Activated naive CD4-positive, alpha-beta T cell treated with anti-CD3 and anti-CD28 coated beads, Interleukin-2, amount 10 ng/mL, durations not matched to agents 7 days and 5 days (primary cell): Measurements from ENCODE around the gene SLC23A1.
"Not testable (repeated sequence)": the region's sequence is repeated elsewhere in the genome, so short reads cannot be mapped to it uniquely, and the experiment has no call there.

Source experiments
- CTCF ChIA-PET: fragments of 350-600 bp; sonication (Branson Sonifier 250); formaldehyde crosslinking; loops from one replicate; lab custom pipeline; 2021; ENCODE audit warnings: antibody characterized with exemption; lab: Charles Lee
- DNase-seq: peaks from one replicate; pipeline ENCODE4 v3.0.0-alpha.2; 2020
- H3K27ac Mint-ChIP-seq: one replicate; pipeline ENCODE4 v1.8.0; 2021; ENCODE audit warnings: mild to moderate bottlenecking, moderate library complexity, mixed read lengths
- H3K27me3 Mint-ChIP-seq: one replicate; pipeline ENCODE4 v1.8.0; 2021; ENCODE audit warnings: mild to moderate bottlenecking, mixed read lengths
- H3K36me3 Mint-ChIP-seq: one replicate; pipeline ENCODE4 v1.8.0; 2021; ENCODE audit warnings: mixed read lengths
- H3K4me1 Mint-ChIP-seq: one replicate; pipeline ENCODE4 v1.8.0; 2021; ENCODE audit warnings: mixed read lengths
- H3K4me3 Mint-ChIP-seq: one replicate; pipeline ENCODE4 v1.8.0; 2021; ENCODE audit warnings: mild to moderate bottlenecking, moderate library complexity, mixed read lengths
- H3K9me3 Mint-ChIP-seq: one replicate; pipeline ENCODE4 v1.8.0; 2021; ENCODE audit warnings: mixed read lengths

The SLC23A1 gene

DNA sequence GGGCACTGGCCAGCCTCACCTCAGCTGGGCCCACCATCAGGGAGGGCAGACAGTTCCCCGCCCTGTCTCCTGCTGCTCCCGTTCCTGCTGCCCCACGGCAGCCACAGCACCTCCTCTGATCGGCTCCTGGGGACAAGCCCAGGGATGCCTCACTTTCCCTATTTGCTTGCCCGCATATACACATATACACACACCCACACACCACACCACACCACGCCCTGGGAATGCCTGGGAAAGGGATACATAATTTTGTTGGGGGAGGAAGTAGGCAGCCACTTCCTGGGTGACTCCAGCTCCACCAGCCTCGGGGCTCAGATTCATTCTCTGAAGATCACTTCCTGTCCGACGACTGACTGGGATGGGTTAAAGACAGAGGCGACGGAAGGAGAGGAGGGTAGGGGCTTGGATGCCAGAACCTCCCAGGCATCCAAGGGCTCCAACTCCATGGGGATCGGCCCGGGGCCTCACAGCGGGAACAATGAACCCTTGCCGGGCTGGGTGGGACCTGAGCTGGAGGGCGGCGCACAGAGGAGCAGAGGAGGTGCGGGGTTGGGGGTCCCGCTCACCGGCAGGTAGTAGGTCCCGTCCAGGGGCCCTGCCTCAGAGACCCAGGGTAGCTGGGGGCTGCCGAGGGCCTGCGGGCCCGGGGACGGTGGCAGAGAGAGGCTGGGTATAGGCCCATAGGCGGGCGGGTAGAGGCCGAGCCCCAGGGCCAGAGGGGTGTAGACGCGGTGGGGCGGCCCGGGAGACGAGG, 8.7 kb upstream of the SLC23A1 start:
- Mint-ChIP-seq H3K4me1 (peaks cover 65% of the 10 kb centered on the region), H3K27ac (peak overlapping the region; percentile 92), H3K36me3 (peaks cover 1% of the 10 kb centered on the region), H3K27me3 (peaks cover 30% of the 10 kb centered on the region), H3K9me3 (no peaks in the 10 kb centered on the region), H3K4me3 (peak overlapping the region; percentile 86)
- DNase-seq = peak; percentile 40
- CTCF ChIA-PET = interaction anchor here (0.5 to 3.4 kb wide), 11 partner anchors 11 to 170 kb away, joined by 3 to 13 read pairs (median 3); partner anchors contain the start of genes PAIP2 and UBE2D2

DNA sequence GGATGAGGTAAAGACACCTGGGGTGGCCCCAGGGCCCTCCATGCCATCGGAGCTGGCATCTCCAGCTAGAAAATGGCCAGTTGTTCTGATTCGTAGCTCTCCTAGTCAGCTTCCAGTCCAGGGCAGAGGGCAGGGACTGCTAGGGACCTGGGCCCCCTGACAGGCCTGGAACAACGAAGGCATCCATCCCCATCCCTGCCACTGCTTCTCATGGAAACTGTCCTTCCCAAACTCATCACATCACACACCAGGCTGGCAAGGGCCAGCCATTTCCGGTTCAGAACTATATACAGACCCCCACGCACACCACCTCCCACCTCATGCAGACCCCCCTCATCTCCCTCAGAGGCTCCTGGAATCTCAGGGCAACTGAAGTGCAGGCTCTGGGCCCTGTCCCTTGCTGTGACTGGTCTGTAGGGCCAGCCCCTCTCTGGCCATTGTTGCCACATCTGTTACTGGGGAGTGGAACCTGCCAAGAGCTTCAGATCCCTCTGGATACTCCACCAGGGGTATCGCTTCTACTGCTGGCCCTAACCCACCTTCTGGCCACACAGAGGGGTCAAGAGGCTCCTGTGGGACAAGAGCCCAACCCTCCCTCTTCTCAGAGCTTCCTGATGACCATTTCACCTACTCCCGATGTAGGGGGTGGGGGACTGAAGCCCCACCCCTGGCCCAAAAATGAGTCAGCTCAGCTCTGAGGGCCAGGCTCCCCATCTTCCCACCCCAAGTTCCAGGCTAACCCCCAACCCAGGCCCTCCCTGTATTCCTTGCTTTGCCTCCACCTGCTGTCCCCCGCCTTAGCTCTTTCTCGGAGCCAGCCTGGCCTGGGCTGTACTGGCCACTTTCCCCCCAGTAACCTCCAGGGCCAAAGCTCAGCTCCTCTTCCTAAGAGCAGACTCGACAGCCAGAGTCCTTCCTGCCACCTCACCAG, 7.8 kb upstream of the SLC23A1 start:
- CTCF ChIA-PET = interaction anchor here (0.5 to 3.4 kb wide), 9 partner anchors 12 to 171 kb away, joined by 3 to 13 read pairs (median 3); partner anchors contain the start of genes PAIP2 and UBE2D2
- H3K27ac Mint-ChIP-seq = peak overlapping the region; percentile 92
- no peaks in the 10 kb centered on the region for H3K9me3 Mint-ChIP-seq
- peaks cover 62% of the 10 kb centered on the region for H3K4me1 Mint-ChIP-seq
- H3K36me3 Mint-ChIP-seq = no peaks in the 10 kb centered on the region
- no peak for DNase-seq
- peak overlapping the region; percentile 86 for H3K4me3 Mint-ChIP-seq
- peaks cover 30% of the 10 kb centered on the region for H3K27me3 Mint-ChIP-seq

DNA sequence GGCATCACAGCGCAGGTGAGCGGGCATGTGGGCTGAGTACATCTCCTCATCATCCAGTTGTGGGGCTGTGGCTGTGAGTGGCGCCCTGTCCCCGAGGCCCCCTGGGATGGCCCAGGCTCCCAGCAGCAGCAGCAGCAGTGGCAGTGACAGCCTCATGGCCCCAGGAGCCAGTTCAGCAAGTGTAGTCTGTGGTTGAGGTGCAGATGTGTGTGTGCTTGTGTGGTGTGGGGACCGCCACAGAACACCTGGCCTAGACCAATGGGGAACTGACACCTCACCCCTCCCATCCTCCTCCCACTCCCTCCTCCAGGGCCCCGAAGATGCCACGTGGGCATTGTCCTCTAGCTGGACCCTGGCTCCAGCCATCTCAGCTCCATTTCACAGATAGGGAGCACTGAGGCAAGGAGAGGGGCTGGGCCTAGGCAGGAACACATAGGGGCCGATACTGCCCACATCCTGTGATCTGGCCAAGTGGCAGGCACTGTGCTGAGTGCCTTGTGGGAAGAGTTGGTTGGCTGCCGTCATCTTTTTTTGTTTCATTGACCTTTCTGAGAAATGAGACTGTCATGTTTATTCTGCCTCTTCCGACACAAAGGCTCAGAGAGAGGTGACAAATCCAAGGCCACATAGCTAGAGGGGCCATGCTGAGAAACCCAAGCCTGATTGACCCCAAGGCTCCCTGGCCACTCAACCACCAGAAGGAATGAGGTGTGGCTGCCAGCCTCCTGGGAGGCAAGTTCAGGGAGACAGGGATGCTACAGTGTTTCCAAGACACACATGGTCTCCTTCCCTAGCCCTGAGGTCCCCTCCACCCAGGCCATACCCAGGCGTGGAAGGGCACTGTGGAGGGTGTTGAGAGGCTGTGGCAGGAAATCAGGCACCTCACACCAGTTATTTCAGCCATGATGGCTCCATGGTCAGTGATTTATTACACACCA, 6.9 kb upstream of the SLC23A1 start, which contains the start of gene MZB1:
Gene MZB1 (minus strand): TSS at position 213 of the 938 bp plus-strand sequence. CDS start 57 bp downstream, at position 156.
- DNase-seq = peak; percentile 70
- H3K4me3 Mint-ChIP-seq = peak within 1 kb of the TSS; percentile 56
- H3K27me3 Mint-ChIP-seq = peaks cover 24% of the 10 kb centered on the region
- peaks cover 67% of the 10 kb centered on the region for H3K4me1 Mint-ChIP-seq
- CTCF ChIA-PET = interaction anchor here (1.4 to 3.4 kb wide), 5 partner anchors 13 to 117 kb away, joined by 3 to 13 read pairs (median 7); partner anchors contain the start of gene PAIP2
- peak within 1 kb of the TSS; percentile 92 for H3K27ac Mint-ChIP-seq
- no peaks in the 10 kb centered on the region for H3K9me3 Mint-ChIP-seq
- H3K36me3 Mint-ChIP-seq = no peaks in the 10 kb centered on the region

DNA sequence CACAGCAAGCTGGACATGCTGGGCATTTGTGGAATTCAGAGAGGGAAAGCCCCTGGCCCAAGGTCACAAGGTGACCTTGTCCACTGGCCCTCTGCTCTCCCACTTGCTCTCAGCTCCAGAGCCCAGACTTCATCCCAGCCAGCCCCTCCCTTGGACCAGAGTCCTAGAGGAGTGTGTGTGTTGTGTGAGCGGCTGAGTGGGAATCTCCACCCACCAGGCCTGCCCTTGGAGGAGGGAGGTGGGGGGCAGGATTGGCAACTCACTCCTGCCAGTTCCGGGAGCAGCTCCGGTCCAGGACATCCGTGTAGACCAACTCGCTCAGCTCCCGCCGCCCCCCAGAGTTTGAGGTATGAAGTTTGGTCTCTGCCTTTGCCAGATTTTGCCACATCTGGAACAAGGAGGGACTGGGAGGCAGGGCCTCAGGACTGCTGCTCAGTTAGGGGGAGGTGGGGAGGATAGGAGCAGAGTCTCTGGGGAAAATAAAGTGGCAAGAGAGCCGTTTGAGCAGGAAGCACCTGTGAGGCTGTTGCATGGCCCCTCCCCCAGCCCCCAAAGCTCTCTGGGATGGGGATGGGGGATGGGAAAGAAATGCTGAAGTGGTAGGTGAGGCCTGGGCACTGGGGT, 5.2 kb upstream of the SLC23A1 start:
- Mint-ChIP-seq H3K36me3 (no peaks in the 10 kb centered on the region), H3K9me3 (no peaks in the 10 kb centered on the region), H3K27ac (peak overlapping the region; percentile 37), H3K27me3 (peaks cover 11% of the 10 kb centered on the region), H3K4me3 (peak overlapping the region; percentile 26), H3K4me1 (peaks cover 77% of the 10 kb centered on the region)
- CTCF ChIA-PET = interaction anchor here (0.7 to 1.5 kb wide), 3 partner anchors 14 to 187 kb away, joined by 3 to 4 read pairs (median 3); no protein-coding TSS in a partner anchor
- no peak for DNase-seq

DNA sequence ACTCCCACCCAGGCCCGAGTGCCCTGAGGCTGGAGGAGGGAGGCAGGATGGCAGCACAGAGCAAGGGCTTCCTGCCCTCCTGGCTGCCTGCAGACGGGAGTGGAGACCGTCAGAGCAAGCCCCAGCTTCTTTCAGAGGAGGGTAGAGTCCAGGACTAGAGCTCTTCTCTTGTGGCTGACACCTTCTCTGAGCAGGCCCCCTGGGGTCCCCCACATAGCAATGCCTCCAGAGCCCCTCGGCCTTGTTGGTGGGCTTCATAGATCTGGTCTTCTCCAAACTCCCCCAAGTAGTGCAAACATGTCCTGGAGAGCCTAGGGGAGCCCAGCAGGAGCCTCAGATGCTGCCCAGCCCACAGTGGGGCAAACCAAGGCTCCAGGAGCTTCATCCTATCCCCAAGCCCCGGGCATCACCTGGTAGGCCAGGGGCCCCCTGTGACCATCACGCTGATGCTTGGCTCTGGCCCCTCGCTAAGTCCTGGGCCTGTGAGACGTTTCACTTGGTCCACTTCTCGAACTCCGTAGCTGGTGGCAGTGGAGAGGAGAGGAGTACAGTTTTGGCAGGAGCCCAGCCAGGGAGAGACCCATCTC, 4.6 kb upstream of the SLC23A1 start:
- H3K36me3 Mint-ChIP-seq = no peaks in the 10 kb centered on the region
- H3K27ac Mint-ChIP-seq = no peak overlapping the region
- H3K4me1 Mint-ChIP-seq = peaks cover 73% of the 10 kb centered on the region
- peaks cover 5% of the 10 kb centered on the region for H3K27me3 Mint-ChIP-seq
- H3K9me3 Mint-ChIP-seq = no peaks in the 10 kb centered on the region
- CTCF ChIA-PET = interaction anchor here (0.7 to 1.5 kb wide), 3 partner anchors 13 to 188 kb away, joined by 3 to 4 read pairs (median 3); no protein-coding TSS in a partner anchor
- DNase-seq = no peak
- no peak overlapping the region for H3K4me3 Mint-ChIP-seq

DNA sequence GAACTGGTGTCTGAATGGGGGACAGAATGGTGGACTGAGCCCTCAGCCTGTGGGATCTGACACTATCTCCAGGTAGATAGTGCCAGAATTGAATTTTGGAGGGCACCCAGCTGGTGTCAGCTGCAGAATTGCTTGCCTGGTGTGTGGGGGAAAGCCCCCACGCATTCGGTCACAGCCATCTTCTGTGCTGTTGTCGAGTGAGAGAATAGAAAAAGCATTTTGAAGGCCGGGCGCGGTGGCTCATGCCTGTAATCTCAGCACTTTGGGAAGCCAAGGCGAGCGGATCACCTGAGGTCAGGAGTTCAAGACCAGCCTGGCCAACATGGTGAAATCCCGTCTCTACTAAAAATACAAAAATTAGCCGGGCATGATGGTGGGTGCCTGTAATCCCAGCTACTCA, 3.9 kb upstream of the SLC23A1 start:
- H3K9me3 Mint-ChIP-seq, DNase-seq, H3K27ac Mint-ChIP-seq, H3K27me3 Mint-ChIP-seq, H3K4me3 Mint-ChIP-seq, H3K36me3 Mint-ChIP-seq: not testable (repeated sequence)
- CTCF ChIA-PET = interaction anchor here (1.5 kb wide), 1 partner anchor 18 kb away, joined by 4 read pairs; no protein-coding TSS in a partner anchor
- peaks cover 70% of the 10 kb centered on the region for H3K4me1 Mint-ChIP-seq

DNA sequence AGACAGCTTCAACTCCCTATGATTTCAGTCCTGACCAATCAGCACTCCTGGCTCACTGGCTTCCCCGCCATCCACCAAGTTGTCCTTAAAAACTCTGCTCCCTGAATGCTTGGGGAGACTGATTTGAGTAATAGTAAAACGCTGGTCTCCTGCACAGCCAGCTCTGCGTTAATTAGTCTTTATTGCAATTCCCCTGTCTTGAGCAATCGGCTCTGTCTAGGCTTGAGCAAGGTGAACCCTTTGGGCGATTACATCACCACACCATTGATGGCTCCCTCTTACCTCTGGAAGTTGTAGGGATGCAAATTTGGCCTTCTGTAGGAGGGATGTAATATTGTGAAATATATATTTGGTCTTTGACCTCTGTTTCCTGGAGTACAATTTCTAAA, 2.9 kb upstream of the SLC23A1 start:
- Mint-ChIP-seq H3K4me1 (peaks cover 61% of the 10 kb centered on the region), H3K36me3 (no peaks in the 10 kb centered on the region), H3K4me3 (no peak overlapping the region), H3K27ac (peak overlapping the region; percentile 50), H3K9me3 (no peaks in the 10 kb centered on the region), H3K27me3 (no peaks in the 10 kb centered on the region)
- no peak for DNase-seq
- CTCF ChIA-PET = no interaction called here

DNA sequence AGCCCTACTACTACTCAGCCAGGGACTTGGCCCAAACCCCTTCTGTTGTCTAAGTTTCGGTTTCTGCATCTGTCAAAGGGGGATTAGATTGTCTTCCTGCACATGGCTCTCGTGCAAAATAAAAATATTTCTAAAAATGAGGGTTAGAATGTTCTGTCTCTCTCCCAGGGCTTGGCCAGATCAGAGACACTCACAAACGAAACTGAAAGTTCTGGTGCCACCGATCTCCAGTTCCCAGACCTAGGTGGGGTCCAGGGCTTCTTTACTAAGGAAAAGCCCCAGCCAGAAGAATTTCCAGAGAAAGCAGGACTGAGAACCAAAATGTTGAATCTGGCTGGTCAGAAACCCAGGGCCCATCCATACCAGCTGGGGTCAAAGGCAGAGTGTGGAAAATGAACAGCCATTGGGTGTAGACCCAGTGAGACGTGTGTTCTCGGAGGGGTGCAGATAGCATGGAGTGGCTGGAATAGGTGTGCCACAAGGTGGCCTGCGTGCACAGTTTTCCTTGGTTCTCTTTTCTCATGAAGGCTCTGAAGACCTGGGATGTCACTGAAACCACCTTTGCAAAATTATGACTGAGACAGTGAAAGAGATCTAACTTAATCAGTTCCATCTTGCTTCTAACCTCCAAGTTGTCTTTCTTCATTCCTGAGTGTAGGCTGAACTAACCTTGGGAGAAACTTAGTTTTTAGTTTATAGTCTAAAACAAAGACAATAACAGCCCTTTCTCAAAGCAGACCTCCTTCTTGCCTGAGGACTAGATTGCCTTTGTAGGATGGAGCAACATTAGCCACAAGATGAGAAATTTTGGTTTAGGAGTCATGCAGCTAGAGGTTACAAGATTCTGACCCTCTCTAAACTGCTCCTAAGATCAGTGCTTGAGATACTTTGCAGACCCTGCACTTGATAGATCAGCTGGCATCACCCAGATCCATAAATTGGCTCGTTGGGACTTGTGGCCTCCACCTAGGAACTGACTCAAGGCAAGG, 2.3 kb upstream of the SLC23A1 start:
- H3K27me3 Mint-ChIP-seq = no peaks in the 10 kb centered on the region
- H3K4me1 Mint-ChIP-seq = peaks cover 54% of the 10 kb centered on the region
- peak overlapping the region; percentile 70 for H3K4me3 Mint-ChIP-seq
- CTCF ChIA-PET = no interaction called here
- DNase-seq = peak; percentile 52
- H3K9me3 Mint-ChIP-seq = no peaks in the 10 kb centered on the region
- no peaks in the 10 kb centered on the region for H3K36me3 Mint-ChIP-seq
- H3K27ac Mint-ChIP-seq = peak overlapping the region; percentile 89

DNA sequence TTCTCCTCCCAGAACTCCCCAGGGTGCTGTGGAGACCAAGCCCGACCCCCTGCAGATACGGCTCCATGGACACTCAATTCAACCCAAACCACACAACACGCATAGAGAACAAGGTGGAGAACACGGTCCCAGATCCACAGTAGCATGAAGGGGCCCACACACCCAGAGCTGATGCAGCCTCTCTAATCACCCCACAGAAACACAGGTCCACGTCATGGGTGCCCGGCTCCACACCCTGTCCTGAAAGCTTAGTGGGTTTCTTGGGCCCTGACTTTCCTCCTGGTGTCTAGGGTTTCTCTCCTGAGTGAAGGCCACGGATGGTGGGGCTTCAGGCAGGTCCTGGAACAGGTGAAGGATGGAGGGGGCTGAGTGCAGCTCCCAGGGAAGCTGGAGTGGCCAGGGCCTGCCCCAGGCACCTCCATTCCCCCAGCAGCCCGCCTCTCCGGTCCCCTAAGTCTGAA, 1.5 kb upstream of the SLC23A1 start:
- peak overlapping the region; percentile 70 for H3K4me3 Mint-ChIP-seq
- H3K9me3 Mint-ChIP-seq = no peaks in the 10 kb centered on the region
- no peaks in the 10 kb centered on the region for H3K27me3 Mint-ChIP-seq
- DNase-seq = no peak
- peak overlapping the region; percentile 89 for H3K27ac Mint-ChIP-seq
- no peaks in the 10 kb centered on the region for H3K36me3 Mint-ChIP-seq
- CTCF ChIA-PET = no interaction called here
- H3K4me1 Mint-ChIP-seq = peaks cover 47% of the 10 kb centered on the region

DNA sequence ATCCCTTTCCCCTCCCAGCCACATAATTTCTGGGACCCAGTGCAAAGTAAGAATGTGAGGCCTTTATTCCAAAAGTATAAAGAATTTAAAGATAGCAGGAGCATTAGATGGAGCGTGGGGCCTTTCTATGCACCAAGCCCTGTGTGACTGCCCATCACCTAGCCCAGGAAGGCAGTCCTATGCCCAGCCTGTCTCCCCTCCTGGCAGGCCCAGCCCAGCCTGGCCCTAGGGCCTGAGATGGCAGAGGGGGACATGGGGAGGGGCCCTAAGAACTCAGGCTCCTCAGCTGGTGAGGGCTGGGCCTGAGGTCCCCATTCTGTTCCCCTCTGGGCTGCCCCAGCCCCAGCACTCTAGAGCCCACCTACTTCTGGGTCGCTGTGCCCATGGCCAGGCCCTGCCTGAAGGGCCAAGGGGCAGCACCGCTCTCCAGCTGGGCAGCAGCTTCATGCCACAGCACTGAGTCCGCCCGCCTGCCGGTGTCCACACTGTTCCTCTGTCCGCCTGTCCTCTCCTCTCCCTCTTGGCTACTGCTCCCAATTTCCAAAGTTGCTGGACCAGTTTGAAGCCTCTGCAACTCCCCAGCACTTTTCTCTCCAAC, 995 bp upstream of the SLC23A1 start:
- CTCF ChIA-PET = no interaction called here
- no peaks in the 10 kb centered on the region for H3K27me3 Mint-ChIP-seq
- no peaks in the 10 kb centered on the region for H3K9me3 Mint-ChIP-seq
- DNase-seq = no peak
- peak overlapping the region; percentile 89 for H3K27ac Mint-ChIP-seq
- peak overlapping the region; percentile 70 for H3K4me3 Mint-ChIP-seq
- H3K4me1 Mint-ChIP-seq = peaks cover 44% of the 10 kb centered on the region
- no peaks in the 10 kb centered on the region for H3K36me3 Mint-ChIP-seq

DNA sequence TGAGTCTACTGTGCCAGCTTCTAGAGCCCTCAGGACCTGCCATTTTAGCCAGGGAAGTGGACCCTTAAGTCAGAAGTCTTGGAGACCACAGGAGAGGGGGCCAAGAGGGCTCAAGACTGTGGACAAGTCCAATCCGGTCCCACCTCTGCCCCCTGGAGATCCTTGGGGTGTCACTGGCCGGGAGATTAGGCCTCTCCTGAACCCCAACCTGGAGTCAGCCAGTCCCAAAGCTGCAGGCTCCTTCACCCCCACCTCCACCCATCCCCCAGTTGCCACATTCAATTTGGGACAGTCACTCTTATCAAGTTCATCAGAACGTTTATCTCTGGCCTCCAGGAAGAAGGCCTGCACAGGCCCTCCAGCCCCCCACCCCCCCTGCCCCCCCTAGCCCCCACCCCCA, 290 bp downstream of the SLC23A1 start:
- H3K27ac Mint-ChIP-seq = no peak overlapping the region
- H3K36me3 Mint-ChIP-seq = no peaks in the 10 kb centered on the region
- H3K4me1 Mint-ChIP-seq = peaks cover 37% of the 10 kb centered on the region
- no peaks in the 10 kb centered on the region for H3K9me3 Mint-ChIP-seq
- DNase-seq = no peak
- H3K4me3 Mint-ChIP-seq = no peak overlapping the region
- no peaks in the 10 kb centered on the region for H3K27me3 Mint-ChIP-seq
- CTCF ChIA-PET = no interaction called here
